SK-N-SH (cell line): Measurements from ENCODE around the gene PPP2R5E. TPM values are rescaled to one million over a fixed set of nuclear protein-coding genes. Genes with fewer than 3 reads are reported as not detected.

ENCODE experiments used
- CTCF ChIA-PET: fragments of 300-600, 350-600 bp; formaldehyde crosslinking; extraction: SDS; loops from one replicate; lab custom pipeline; 2021; lab: Yijun Ruan, JAX
- POLR2A ChIA-PET: fragments of 350-600 bp; sonication (Branson Sonifier 250); formaldehyde crosslinking; extraction: SDS; loops from one replicate; lab custom pipeline; 2020; ENCODE audit warnings: antibody characterized with exemption, inconsistent platforms; lab: Yijun Ruan, JAX
- DNase-seq: peaks from one replicate; pipeline ENCODE4 v3.0.0; 2012
- H2AFZ ChIP-seq: fragments of 200-600 bp; sonication (generic); 2 replicates; pipeline ENCODE4 v1.8.1; 2016; ENCODE audit warnings: antibody characterized with exemption, mild to moderate bottlenecking, low read depth
- H3F3A ChIP-seq: fragments of 200-600 bp; sonication (generic); replicated peaks from 2 replicates; pipeline ENCODE3; 2016; ENCODE audit warnings: antibody characterized with exemption, mild to moderate bottlenecking; ENCODE audit not compliant: insufficient read depth
- H3K27ac ChIP-seq, 2 experiments: fragments of 200-500 bp in 1 of 2; fragments of 200-600 bp in 1 of 2; sonication (Bioruptor generic) in 1 of 2; sonication (generic), shearing (Covaris generic) in 1 of 2; 2 replicates each; pipeline versions ENCODE4 v1.5.1 to v1.6.1; 2014 to 2016; ENCODE audit warnings: low read depth in 2 of 2, inconsistent platforms in 1 of 2, low read length in 1 of 2, mild to moderate bottlenecking in 1 of 2, mixed read lengths in 1 of 2
- H3K27me3 ChIP-seq: fragments of 200-600 bp; sonication (generic), shearing (Covaris generic); 2 replicates; pipeline ENCODE4 v1.6.1; 2016; ENCODE audit warnings: mixed run types; ENCODE audit not compliant: insufficient read depth
- H3K36me3 ChIP-seq, 2 experiments: fragments of 200-500 bp in 1 of 2; fragments of 200-600 bp in 1 of 2; sonication (Bioruptor generic) in 1 of 2; sonication (generic) in 1 of 2; replicated peaks in 1 of 2; 2 replicates each; pipeline versions ENCODE3 to v1.5.1; 2014 to 2016; ENCODE audit warnings: low read length in 1 of 2, mild to moderate bottlenecking in 1 of 2; ENCODE audit not compliant: insufficient read depth in 2 of 2, control insufficient read depth in 1 of 2
- H3K4me1 ChIP-seq, 2 experiments: fragments of 200-500 bp in 1 of 2; fragments of 200-600 bp in 1 of 2; sonication (Bioruptor generic) in 1 of 2; sonication (generic), shearing (Covaris generic) in 1 of 2; 2 replicates each; pipeline versions ENCODE4 v1.5.1 to v1.6.1; 2014 to 2016; ENCODE audit warnings: low read depth in 1 of 2, low read length in 1 of 2, mixed run types in 1 of 2; ENCODE audit not compliant: insufficient read depth in 2 of 2, control insufficient read depth in 1 of 2
- H3K4me2 ChIP-seq: fragments of 200-600 bp; sonication (generic), shearing (Covaris generic); 2 replicates; pipeline ENCODE4 v1.6.1; 2017; ENCODE audit warnings: mixed run types
- H3K4me3 ChIP-seq, 2 experiments: fragments of 200-500 bp in 1 of 2; fragments of 200-600 bp in 1 of 2; sonication (Bioruptor generic) in 1 of 2; sonication (generic), shearing (Covaris generic) in 1 of 2; 2 replicates each; pipeline versions ENCODE4 v1.5.1 to v1.8.1; 2014 to 2016; ENCODE audit warnings: low read depth in 2 of 2, inconsistent platforms in 1 of 2, low read length in 1 of 2, mild to moderate bottlenecking in 1 of 2, mixed read lengths in 1 of 2, moderate library complexity in 1 of 2
- H3K79me2 ChIP-seq: fragments of 200-600 bp; sonication (generic); 2 replicates; pipeline ENCODE4 v1.8.1; 2017; ENCODE audit warnings: mild to moderate bottlenecking; ENCODE audit not compliant: insufficient read depth
- H3K9ac ChIP-seq: fragments of 200-600 bp; sonication (generic); 2 replicates; pipeline ENCODE4 v1.6.1; 2017; ENCODE audit warnings: mixed run types
- H3K9me2 ChIP-seq: fragments of 200-600 bp; sonication (generic); 2 replicates; pipeline ENCODE4 v1.6.1; 2017; ENCODE audit warnings: mixed run types
- H3K9me3 ChIP-seq: fragments of 200-600 bp; sonication (generic); 2 replicates; pipeline ENCODE4 v1.6.1; 2017; ENCODE audit warnings: mixed run types, mild to moderate bottlenecking, moderate library complexity
- H4K20me1 ChIP-seq: fragments of 200-600 bp; sonication (generic); 2 replicates; pipeline ENCODE4 v1.6.1; 2017; ENCODE audit warnings: mild to moderate bottlenecking, mixed run types; ENCODE audit not compliant: insufficient read depth
- ELF1 ChIP-seq: IDR thresholded peaks from 2 replicates; pipeline ENCODE4 v1.4.0; 2012
- EZH2phosphoT487 ChIP-seq: fragments of 200-600 bp; sonication (generic); IDR thresholded peaks from 2 replicates; pipeline ENCODE4 v1.6.1; 2017; ENCODE audit warnings: low read depth, mixed run types, mild to moderate bottlenecking, antibody characterized with exemption, moderate library complexity, borderline replicate concordance
- FOSL2 ChIP-seq: IDR thresholded peaks from 2 replicates; pipeline ENCODE4 v1.4.0; 2012; ENCODE audit warnings: low read depth, mild to moderate bottlenecking, moderate library complexity, borderline replicate concordance
- GABPA ChIP-seq: IDR thresholded peaks from 2 replicates; pipeline ENCODE4 v1.4.0; 2012; ENCODE audit warnings: low read depth, mild to moderate bottlenecking
- IRF3 ChIP-seq: fragments of 150-350 bp; IDR thresholded peaks from 2 replicates; pipeline ENCODE4 v1.6.1; 2016; ENCODE audit warnings: mild to moderate bottlenecking, low read depth, low read length
- MEF2A ChIP-seq: IDR thresholded peaks from 2 replicates; pipeline ENCODE4 v1.4.0; 2012; ENCODE audit warnings: low read depth, borderline replicate concordance
- MXI1 ChIP-seq: IDR thresholded peaks from 2 replicates; pipeline ENCODE4 v1.6.1; 2012; ENCODE audit warnings: mild to moderate bottlenecking, low read depth, low read length, improper control_type of control experiment
- POLR2AphosphoS5 ChIP-seq: IDR thresholded peaks from 2 replicates; pipeline ENCODE4 v1.6.1; 2012; ENCODE audit warnings: low read depth, low read length
- RCOR1 ChIP-seq: fragments of 150-350 bp; IDR thresholded peaks from 2 replicates; pipeline ENCODE4 v1.6.1; 2017; ENCODE audit warnings: antibody characterized with exemption, low read length
- REST ChIP-seq: IDR thresholded peaks from 2 replicates; pipeline ENCODE4 v1.6.1; 2012; ENCODE audit warnings: mild to moderate bottlenecking, low read depth, low read length, moderate library complexity
- RXRA ChIP-seq: IDR thresholded peaks from 2 replicates; pipeline ENCODE4 v1.4.0; 2012; ENCODE audit warnings: low read depth, mild to moderate bottlenecking, borderline replicate concordance
- SIN3A ChIP-seq: IDR thresholded peaks from 2 replicates; pipeline ENCODE4 v1.6.1; 2012; ENCODE audit warnings: low read depth, mild to moderate bottlenecking, low read length, moderate library complexity, borderline replicate concordance
- ZBTB33 ChIP-seq: IDR thresholded peaks from 2 replicates; pipeline ENCODE4 v1.4.0; 2012; ENCODE audit warnings: low read depth, borderline replicate concordance
- WGBS: methylation state at CpG from one replicate; pipeline ENCODE4 v1.1.6; 2017; ENCODE audit warnings: low lambda C conversion rate; 5-methylcytosine and 5-hydroxymethylcytosine counted together
- polyA plus RNA-seq, 3 experiments: library from polyadenylated mRNA; depleted of rRNA; stranded (reverse); fragments of >200 nt; gene quantifications; 2 replicates each; pipeline ENCODE4 v1.2.3, GENCODE V29; 2012
- TF ChIP-seq, protein P1 (sequence below): fragments of 200-600 bp; sonication (generic); IDR thresholded peaks from 2 replicates; pipeline ENCODE4 v1.6.1; 2017; ENCODE audit warnings: antibody characterized with exemption, mild to moderate bottlenecking, moderate library complexity

PPP2R5E gene
- polyA plus RNA-seq, 1 of the 3 experiments (the other 2 are of a cell fraction), result 4.4 TPM

GRCh38 chr14:63432888-63433552 lies 110.2 kb downstream of the PPP2R5E start (continued):
- TF ChIP-seq ZBTB33 (no peak), REST (no peak), SIN3A (no peak), MXI1 (no peak), FOSL2 (no peak), RCOR1 (no peak), IRF3 (no peak)
- TF ChIP-seq, protein P1, sequence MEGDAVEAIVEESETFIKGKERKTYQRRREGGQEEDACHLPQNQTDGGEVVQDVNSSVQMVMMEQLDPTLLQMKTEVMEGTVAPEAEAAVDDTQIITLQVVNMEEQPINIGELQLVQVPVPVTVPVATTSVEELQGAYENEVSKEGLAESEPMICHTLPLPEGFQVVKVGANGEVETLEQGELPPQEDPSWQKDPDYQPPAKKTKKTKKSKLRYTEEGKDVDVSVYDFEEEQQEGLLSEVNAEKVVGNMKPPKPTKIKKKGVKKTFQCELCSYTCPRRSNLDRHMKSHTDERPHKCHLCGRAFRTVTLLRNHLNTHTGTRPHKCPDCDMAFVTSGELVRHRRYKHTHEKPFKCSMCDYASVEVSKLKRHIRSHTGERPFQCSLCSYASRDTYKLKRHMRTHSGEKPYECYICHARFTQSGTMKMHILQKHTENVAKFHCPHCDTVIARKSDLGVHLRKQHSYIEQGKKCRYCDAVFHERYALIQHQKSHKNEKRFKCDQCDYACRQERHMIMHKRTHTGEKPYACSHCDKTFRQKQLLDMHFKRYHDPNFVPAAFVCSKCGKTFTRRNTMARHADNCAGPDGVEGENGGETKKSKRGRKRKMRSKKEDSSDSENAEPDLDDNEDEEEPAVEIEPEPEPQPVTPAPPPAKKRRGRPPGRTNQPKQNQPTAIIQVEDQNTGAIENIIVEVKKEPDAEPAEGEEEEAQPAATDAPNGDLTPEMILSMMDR, result no peak

GRCh38 chr14:63432228-63432627 lies 110.9 kb downstream of the PPP2R5E start:
- Histone ChIP-seq H3K9ac (no peak overlapping the region), H4K20me1 (peaks cover 31% of the 10 kb centered on the region), H2AFZ (no peak overlapping the region), H3K9me3 (no peaks in the 10 kb centered on the region), H3K79me2 (peaks cover 88% of the 10 kb centered on the region), H3K36me3 (no peaks in the 10 kb centered on the region), H3K27me3 (no peaks in the 10 kb centered on the region), H3K4me3 (no peak overlapping the region), H3K27ac (peak overlapping the region in 1 of 2 experiments; percentile 14; a peak in 1 of 4 replicates), H3K4me2 (no peak overlapping the region), H3K9me2 (no peaks in the 10 kb centered on the region), H3F3A (no peaks in the 10 kb centered on the region), H3K4me1 (peaks cover 2 to 20% of the 10 kb centered on the region in 2 experiments; a peak in 3 of 4 replicates)
- ChIA-PET POLR2A (no interaction called here), CTCF (interaction anchor here (0.6 to 1.1 kb wide), 2 partner anchors 40 to 55 kb away, joined by 3 read pairs; no protein-coding TSS in a partner anchor)
- WGBS, result 70% methylated on average over 5 of the region's 5 CpGs
- DNase-seq, result no peak
- no peak for TF ChIP-seq EZH2phosphoT487
- no peak for TF ChIP-seq RXRA
- no peak for TF ChIP-seq ELF1
- no peak for TF ChIP-seq POLR2AphosphoS5
- TF ChIP-seq MEF2A, result no peak
- TF ChIP-seq GABPA, result no peak
